GM18867 (cell line): ENCODE data around the gene SRL.
"Not testable (repeated sequence)": the region's sequence is repeated elsewhere in the genome, so short reads cannot be mapped to it uniquely, and the experiment has no call there.

Experiments
- ATAC-seq: cut with Tn5 transposase; IDR thresholded peaks from one replicate; pipeline ENCODE4 v1.9.1; 2021; ENCODE audit warnings: mild to moderate bottlenecking, moderate library complexity; ENCODE audit not compliant: unreplicated experiment

SRL gene

GRCh38 chr16:4261557-4262172 lies 19.8 kb upstream of the SRL start:
- no peak for ATAC-seq

GRCh38 chr16:4260360-4260759 lies 18.5 kb upstream of the SRL start:
- no peak for ATAC-seq

- no peak for ATAC-seq
These were observed 16.0 kb upstream of the SRL start for GRCh38 chr16:4257646-4258556.

- ATAC-seq = peak; percentile 92
These were observed 11.7 kb upstream of the SRL start for GRCh38 chr16:4253394-4254150.

GRCh38 chr16:4253012-4253393 lies 11.1 kb upstream of the SRL start:
- not testable (repeated sequence) for ATAC-seq

- no peak for ATAC-seq
These were observed 7.8 kb upstream of the SRL start for GRCh38 chr16:4249530-4250308.

- no peak for ATAC-seq
These were observed 5.5 kb upstream of the SRL start for GRCh38 chr16:4247460-4247784.

GRCh38 chr16:4246777-4247459 lies 5.0 kb upstream of the SRL start:
- ATAC-seq = no peak

- ATAC-seq = no peak
These were observed 3.4 kb upstream of the SRL start for GRCh38 chr16:4245077-4245791.

- no peak for ATAC-seq
These were observed 2.6 kb upstream of the SRL start for GRCh38 chr16:4244254-4245076.

- no peak for ATAC-seq
These were observed 487 bp downstream of the SRL start for GRCh38 chr16:4241258-4241927.

- ATAC-seq = no peak
These were observed 1.3 kb downstream of the SRL start for GRCh38 chr16:4240624-4241023.

GRCh38 chr16:4239682-4240175 lies 2.2 kb downstream of the SRL start:
- ATAC-seq = no peak

- no peak for ATAC-seq
These were observed 2.9 kb downstream of the SRL start for GRCh38 chr16:4239020-4239419.

GRCh38 chr16:4233431-4233830 lies 8.4 kb downstream of the SRL start:
- ATAC-seq = no peak

GRCh38 chr16:4232541-4233386 lies 9.1 kb downstream of the SRL start:
- ATAC-seq = no peak

- ATAC-seq = no peak
These were observed 10.0 kb downstream of the SRL start for GRCh38 chr16:4231886-4232285.
